Right ventricle myocardium superior (tissue), 1 donor: ENCODE measurements around the gene CLDN6. TPM values are rescaled to one million over a fixed set of nuclear protein-coding genes. Genes with fewer than 3 reads are reported as not detected.

Source experiments
- ATAC-seq: fragments of 200-7000 bp; cut with Tn5 transposase; one replicate; pipeline ENCODE4 v1.9.1; 2020; ENCODE audit warnings: mild to moderate bottlenecking; ENCODE audit not compliant: poor library complexity
- DNase-seq: peaks from one replicate; pipeline ENCODE4 v3.0.0-alpha.2; 2020
- intact Hi-C: fragments of 100-400 bp; cut with DNase I; formaldehyde crosslinking; loops from one replicate; pipeline ENCODE4 v1.11.2; 2022
- total RNA-seq: library from RNA; stranded (reverse); fragmentation: NEBNext Ultra II Directional; extraction: Animal tissue kit (Norgen Biotek cat#: 25700); gene quantifications from one replicate; pipeline ENCODE4 v1.2.1, GENCODE V29; 2021
- donor health status: DM: no; HTN: yes; CAD: no; lungs with severe emphysema.

CLDN6 gene
- total RNA-seq, 1 donor from 2014 or later: not detected

GRCh38 chr16:2981177-2981898 lies 36.6 kb downstream of the CLDN6 start:
- intact Hi-C loops: no loop called here
- DNase-seq (no peak), ATAC-seq (no peak)

- peak; percentile 97 for ATAC-seq
- intact Hi-C loops: no loop called here
- peak; percentile 95 for DNase-seq
Observed at GRCh38 chr16:2980227-2981176, 37.5 kb downstream of the CLDN6 start, which contains the start of gene PKMYT1. TSS of gene PKMYT1 (minus strand) at chr16:2980446. CDS start at chr16:2979657, 789 bp downstream.

GRCh38 chr16:2979669-2980226 lies 38.2 kb downstream of the CLDN6 start:
- intact Hi-C loops: no loop called here
- DNase-seq: no peak
- no peak for ATAC-seq

- no peak for ATAC-seq
- intact Hi-C loops: no loop called here
- DNase-seq: no peak
Observed at GRCh38 chr16:2977440-2977839, 40.5 kb downstream of the CLDN6 start.

- DNase-seq (no peak), ATAC-seq (no peak)
- intact Hi-C loops: no loop called here
Observed at GRCh38 chr16:2976673-2977072, 41.3 kb downstream of the CLDN6 start.

GRCh38 chr16:2976201-2976600 lies 41.8 kb downstream of the CLDN6 start:
- DNase-seq: no peak
- no peak for ATAC-seq
- intact Hi-C loops: no loop called here

GRCh38 chr16:2975161-2975795 lies 42.7 kb downstream of the CLDN6 start:
- DNase-seq: no peak
- intact Hi-C loops: no loop called here
- ATAC-seq: no peak

- intact Hi-C loops: no loop called here
- DNase-seq (no peak), ATAC-seq (no peak)
Observed at GRCh38 chr16:2974319-2975056, 43.5 kb downstream of the CLDN6 start.

- intact Hi-C loops: no loop called here
- no peak for ATAC-seq
- DNase-seq: no peak
Observed at GRCh38 chr16:2973605-2974318, 44.2 kb downstream of the CLDN6 start.

GRCh38 chr16:2973093-2973492 lies 44.9 kb downstream of the CLDN6 start:
- no peak for DNase-seq
- intact Hi-C loops: no loop called here
- ATAC-seq: no peak

- DNase-seq: no peak
- ATAC-seq: no peak
- intact Hi-C loops: no loop called here
Observed at GRCh38 chr16:2971985-2972784, 45.8 kb downstream of the CLDN6 start.

- intact Hi-C loops: no loop called here
- DNase-seq: no peak
- ATAC-seq: no peak
Observed at GRCh38 chr16:2971134-2971984, 46.6 kb downstream of the CLDN6 start.

GRCh38 chr16:2970563-2970962 lies 47.4 kb downstream of the CLDN6 start:
- ATAC-seq (no peak), DNase-seq (no peak)
- intact Hi-C loops: no loop called here

- peak; percentile 49 for ATAC-seq
- peak; percentile 80 for DNase-seq
- intact Hi-C loops: no loop called here
Observed at GRCh38 chr16:2969545-2970521, 48.1 kb downstream of the CLDN6 start.
